HG02798 (cell line): ENCODE measurements around the gene XPC.
A peak's percentile ranks its signal among the peaks of the same experiment; 100 is the strongest.

Source experiments
- ATAC-seq: cut with Tn5 transposase; IDR thresholded peaks from one replicate; pipeline ENCODE4 v1.9.1; 2021; ENCODE audit warnings: mild to moderate bottlenecking; ENCODE audit not compliant: unreplicated experiment, poor library complexity

The XPC gene

DNA sequence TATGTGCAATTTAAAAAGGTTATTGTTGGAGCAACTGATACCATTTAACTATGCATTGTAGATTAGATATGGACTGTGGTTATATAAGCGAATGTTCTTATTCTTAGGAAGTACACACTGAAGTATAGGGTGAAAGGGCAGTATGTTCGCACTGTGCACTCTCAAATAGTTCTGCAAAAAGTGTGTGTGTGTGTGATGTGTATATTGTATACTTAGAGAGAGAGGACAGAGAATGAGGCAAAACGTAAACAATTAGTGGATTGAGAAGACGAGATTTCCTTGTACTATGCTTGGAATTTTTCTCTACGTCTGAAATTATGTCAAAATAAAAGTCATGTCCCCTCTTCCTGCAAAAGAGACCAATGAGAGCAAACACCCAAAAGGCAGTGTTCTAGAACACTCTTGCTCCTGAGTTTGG, 30.6 kb upstream of the XPC start:
- no peak for ATAC-seq

GRCh38 chr3:14208168-14208567, 29.8 kb upstream of the XPC start:
- no peak for ATAC-seq

DNA sequence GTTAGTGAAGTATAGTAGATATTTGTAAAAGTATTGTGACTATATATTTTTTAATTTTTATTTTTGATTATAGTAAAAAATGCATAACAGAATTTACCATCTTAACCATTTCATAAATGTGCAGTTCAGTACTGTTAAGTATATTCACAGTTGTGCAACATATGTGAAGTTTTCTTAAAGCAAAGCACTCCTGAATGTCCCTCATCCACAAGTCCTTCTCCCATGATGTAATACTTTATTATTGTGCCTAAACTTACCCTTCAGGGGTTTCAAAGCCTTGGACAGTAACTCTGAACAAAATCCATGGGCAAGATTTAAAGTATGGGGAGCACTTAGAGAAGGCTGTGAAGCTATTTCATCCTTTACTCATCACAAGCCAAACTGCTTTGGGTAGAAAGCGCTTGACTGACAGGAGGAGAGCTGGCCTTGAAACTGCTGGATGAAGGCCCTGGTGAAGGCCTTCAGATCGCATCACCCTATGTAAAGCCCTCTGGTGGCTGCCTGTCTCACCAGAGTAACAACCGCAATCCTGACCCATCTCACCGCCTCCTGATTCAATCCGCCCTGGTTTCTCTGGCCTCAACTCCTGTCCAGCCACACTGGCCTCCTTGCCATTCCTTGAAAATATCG, 28.3 kb upstream of the XPC start:
- no peak for ATAC-seq

DNA sequence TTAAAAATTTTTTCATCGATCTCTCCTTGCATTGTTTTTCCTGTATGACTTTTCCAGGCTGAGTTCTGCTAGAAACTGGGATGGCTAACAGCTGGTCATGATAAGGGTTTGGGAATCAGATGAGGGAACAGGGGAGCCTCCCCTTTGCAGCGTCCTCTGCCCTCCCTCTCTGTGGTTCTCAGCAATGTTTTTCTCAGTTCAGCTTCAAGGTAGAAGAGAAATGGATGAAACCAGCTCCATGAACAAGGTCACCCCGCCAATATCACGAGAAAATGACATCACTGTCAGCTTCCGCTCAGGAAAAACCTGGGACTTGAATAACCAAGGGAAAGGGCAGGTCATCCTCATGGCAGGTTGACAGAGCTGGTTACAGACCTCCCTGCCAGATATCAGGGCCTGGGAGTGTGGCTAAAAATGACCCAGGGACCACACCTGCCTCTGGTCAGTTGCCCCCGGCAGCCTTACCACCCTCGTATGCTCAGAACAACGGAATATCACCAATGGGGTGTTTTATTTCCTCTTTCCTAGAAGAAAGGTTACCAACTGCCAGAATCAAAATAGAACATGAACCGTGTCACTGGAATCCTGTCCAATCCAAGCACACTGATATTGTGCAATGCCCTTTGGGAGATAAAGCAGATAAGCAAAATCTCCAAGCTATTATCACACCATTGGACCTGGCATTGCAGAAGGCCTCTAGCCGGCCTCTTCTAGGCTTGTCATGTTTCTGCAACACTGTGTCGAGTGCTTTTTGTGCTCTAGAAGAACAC, 26.3 kb upstream of the XPC start:
- no peak for ATAC-seq

- ATAC-seq, result peak; percentile 67
Observed at GRCh38 chr3:14203521-14204079, 25.2 kb upstream of the XPC start.

DNA sequence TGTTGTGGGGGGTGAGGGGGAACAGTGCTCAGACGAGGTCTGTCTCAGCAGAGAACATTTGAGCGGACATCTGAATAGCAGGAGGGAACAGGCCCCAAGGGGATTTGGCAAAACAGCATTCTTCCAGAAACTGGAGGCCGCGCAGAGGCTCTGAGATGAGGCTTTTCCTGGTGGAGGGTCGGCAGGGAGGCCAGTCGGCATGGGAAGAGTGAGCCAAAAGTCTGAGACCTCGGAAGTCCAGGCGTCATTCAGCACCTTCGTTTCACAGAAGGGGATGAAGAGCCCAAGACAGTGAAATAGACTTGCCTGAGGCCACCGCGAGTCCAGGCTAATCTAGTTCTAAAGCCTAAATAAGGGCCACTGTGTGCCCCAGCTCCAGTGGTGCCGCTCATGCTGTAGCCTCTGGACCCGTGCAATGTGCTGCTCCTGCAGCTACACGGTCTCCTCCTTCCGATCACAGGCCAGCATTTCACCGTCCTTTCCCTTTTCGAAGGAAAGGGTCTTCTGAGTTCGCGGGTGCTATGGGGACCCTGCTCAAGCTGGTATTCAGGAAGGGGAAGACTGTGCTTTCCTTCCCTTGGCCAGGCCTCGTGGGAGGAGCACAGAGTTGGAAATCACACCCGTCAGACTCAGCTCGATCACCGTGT, 24.6 kb upstream of the XPC start:
- no peak for ATAC-seq

DNA sequence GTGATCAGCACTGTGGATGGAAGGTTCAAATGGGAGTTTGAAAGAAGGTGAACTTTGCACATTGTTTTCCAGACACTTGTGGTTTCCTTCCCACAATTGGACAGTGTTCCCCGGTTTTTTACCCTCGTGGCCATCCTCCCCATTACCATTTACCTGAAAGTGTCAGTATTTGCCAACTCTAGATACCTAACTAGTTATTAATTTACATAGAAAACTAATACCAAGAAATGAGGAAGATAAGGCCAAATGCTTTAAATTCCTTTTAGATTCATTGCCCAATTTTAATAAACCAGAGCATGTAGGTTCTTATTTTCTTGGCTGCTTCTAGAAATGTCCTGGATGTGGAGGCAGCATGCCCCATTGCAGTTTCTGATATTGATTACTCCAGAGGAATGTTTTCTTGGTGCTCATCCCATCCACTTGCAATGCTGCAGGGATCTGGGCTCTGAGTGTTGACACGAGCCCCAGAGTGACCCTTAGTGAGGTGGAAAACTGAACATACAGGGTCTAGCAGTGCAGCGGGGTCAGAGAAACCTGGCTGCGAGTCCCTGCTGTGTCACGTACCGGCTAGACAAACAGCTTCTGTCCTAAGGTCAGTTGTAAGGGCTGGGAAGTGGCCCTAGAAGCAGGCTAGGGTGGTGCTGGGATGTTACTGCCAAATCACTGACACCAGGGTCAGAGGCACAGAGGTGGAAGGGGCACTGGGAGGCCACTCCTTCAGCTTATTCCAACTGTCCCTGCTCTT, 23.7 kb upstream of the XPC start:
- ATAC-seq, result no peak

GRCh38 chr3:14200841-14201240, 22.4 kb upstream of the XPC start:
- no peak for ATAC-seq

DNA sequence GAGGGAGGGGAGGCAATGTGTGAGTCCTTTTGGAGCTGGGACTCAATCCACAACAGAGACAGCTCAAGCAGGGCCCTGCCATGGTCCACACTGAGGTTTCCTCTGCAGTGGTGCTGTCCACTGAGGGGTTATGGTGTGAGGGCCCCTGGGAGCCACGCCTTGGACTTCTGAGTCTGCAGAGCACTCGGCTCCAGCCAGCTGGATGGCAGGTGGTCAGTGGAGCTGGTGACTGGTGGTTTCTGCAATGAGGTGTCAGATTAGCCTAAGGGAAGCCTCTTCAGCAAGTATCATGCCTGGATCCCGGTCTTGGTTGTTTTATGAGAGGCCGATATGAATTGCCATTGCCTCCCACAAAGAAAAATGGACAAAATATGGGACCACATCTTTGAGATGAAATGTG, 21.9 kb upstream of the XPC start:
- no peak for ATAC-seq

DNA sequence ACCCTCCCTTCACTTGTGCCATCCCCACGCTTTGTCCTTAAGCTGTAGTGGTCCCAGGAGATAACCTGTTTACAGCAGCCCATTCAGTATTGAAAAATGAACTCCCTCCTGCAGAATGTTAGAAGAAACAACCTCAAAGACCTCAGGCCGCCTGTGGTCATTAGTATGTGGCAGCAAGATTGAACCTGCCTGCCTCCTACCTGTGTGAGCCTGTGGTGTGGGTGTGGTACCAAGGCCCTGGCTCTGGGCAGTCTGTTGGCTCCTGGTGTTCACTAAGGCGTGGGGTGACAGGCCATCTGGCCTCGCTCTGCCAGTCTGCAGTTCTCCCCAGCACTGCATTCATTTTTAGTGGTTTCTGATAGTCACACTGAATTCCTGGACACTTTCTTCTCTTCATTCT, 21.2 kb upstream of the XPC start:
- ATAC-seq, result no peak

GRCh38 chr3:14194865-14195264, 16.5 kb upstream of the XPC start:
- no peak for ATAC-seq

- ATAC-seq, result no peak
Observed at GRCh38 chr3:14188041-14188754, 9.8 kb upstream of the XPC start.

DNA sequence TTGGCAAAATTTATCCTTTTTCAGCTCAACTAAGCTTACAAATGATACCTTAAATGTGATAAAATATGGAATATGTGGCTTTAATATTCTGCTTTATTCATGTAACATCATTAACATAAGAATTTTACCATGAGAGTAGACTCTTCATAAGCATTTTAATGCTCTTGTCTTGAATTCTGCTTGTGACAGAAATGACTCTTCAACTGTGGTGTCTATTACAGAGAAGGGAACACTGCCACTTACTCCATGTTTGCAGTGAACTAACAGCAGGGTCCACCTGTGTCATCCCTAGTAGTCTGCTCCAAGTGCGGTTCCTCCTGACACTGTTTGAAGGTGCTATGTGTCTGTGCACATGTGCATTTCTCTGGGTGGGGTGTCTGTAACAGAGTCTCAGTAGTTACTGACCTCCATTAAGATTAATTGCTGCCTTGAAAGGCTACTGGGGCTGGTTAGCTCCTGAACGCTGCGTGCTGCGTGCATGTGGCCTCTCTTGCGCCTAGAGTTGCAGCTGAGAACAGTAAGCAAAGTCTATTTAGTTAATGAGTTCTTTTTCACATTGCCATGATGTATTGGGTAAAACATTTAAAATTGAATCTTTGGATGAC, 8.6 kb upstream of the XPC start:
- ATAC-seq, result no peak

GRCh38 chr3:14183015-14183577, 4.7 kb upstream of the XPC start:
- no peak for ATAC-seq

DNA sequence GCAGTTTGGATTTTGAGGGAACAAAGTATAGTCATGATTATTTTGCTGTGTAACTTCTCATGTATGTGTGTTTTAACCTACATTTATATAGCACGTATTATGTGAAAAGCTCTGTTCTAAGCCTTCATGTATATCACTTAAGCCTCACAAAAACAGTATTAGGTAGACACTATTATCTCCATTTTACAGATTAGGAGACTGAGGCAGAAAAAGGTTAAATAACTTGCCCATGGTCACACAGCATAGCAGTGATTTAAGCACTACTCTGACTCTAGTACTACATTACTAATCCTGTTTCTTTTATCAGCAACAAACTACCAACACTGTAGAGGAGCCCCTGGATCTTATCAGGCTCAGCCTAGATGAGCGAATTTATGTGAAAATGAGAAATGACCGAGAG, 2.9 kb upstream of the XPC start:
- no peak for ATAC-seq

DNA sequence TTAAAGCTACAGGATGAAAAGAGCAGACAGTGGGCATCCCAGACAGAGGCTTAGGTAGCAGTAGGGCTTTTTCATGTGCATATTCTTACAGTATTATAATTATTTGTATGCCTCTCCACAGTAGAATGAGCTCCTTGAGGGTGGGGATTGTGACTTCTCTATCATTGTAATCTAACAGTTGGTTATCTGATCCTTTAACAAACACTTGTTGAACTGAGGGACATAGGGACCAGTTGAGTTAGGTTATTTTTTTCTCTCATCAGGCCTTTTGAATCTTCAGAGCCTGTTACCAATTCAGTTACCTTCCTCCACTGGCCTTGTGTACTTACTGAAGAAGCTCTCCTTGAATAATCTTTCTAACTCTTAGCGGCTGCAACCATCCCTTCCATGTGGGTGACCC, 1.4 kb upstream of the XPC start:
- ATAC-seq, result no peak

GRCh38 chr3:14179114-14179465, 689 bp upstream of the XPC start:
- ATAC-seq, result no peak

DNA sequence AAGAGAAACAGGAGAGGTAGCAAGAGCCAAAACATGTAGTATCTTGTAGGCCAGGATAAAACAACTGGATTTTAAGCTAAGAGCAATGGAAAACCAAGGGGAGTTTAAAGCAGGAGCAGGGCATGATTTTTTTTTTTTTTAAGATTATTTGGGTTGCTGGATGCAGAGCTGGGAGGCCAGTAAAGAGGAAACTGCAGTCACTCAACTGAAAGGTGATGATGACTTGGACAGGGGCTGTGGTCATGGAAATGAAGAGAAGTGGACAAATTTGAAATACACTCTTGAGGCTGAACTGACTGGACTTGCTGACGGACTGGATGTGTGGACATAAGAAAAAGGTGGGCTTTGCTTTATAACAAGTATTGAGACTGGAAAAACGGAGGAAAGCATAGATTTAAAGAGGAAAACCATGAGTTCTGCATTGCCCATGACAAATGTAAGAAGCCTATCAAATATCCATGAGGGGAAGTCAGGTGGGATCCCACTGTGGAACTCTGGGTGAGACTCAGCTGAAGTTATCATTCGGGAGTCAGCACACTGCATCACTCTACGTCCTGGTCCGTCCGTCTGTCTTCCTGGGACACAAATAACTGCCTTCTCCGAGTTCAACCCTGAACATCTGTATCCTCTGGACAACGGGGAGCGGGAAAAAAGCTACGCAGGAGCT, 688 bp downstream of the XPC start:
- ATAC-seq, result peak; percentile 8
